Peyer's patch (tissue), 4 donors: ENCODE results near the gene RSPH10B2.
"Not testable (repeated sequence)": the region's sequence is repeated elsewhere in the genome, so short reads cannot be mapped to it uniquely, and the experiment has no call there.

Experiments
- POLR2A ChIP-seq, 2 donors: fragments of 450-650 bp; IDR thresholded peaks; one replicate each; pipeline ENCODE4 v1.5.1; 2017; ENCODE audit warnings: antibody characterized with exemption in 2 of 2, mild to moderate bottlenecking in 2 of 2, moderate library complexity in 2 of 2
- TF ChIP-seq, protein P1 (sequence below), 6 experiments: fragments of 450-650 bp in 4 of 6; fragments of 200-600 bp in 2 of 6; sonication (generic) in 1 of 6; IDR thresholded peaks; one replicate each; pipeline ENCODE4 v1.5.1; 2017 to 2019; ENCODE audit warnings: antibody characterized with exemption in 6 of 6, mild to moderate bottlenecking in 3 of 6, moderate library complexity in 1 of 6

DNA sequence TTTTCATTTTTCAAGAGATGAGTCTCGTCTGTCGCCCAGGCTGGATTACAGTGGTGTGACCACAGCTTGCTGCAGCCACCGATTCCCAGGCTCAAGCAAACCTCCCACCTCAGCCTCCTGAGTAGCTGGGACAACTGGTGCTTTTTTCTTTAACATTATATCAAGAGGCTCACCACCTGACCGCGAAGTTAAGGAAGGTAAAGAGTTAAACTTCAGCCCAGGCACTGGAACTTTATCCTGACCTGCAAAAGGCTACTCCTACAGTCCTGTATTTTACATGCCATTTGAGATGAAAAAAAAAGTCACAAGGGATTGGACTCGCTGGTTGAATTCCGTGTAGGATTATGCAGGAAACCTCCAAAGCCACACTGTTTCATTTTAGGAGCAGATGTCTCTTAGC is 61.6 kb downstream of the RSPH10B2 start:
- TF ChIP-seq, protein P1, sequence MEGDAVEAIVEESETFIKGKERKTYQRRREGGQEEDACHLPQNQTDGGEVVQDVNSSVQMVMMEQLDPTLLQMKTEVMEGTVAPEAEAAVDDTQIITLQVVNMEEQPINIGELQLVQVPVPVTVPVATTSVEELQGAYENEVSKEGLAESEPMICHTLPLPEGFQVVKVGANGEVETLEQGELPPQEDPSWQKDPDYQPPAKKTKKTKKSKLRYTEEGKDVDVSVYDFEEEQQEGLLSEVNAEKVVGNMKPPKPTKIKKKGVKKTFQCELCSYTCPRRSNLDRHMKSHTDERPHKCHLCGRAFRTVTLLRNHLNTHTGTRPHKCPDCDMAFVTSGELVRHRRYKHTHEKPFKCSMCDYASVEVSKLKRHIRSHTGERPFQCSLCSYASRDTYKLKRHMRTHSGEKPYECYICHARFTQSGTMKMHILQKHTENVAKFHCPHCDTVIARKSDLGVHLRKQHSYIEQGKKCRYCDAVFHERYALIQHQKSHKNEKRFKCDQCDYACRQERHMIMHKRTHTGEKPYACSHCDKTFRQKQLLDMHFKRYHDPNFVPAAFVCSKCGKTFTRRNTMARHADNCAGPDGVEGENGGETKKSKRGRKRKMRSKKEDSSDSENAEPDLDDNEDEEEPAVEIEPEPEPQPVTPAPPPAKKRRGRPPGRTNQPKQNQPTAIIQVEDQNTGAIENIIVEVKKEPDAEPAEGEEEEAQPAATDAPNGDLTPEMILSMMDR (IDR thresholded peaks at IDR 0.05), result not testable (repeated sequence)
- TF ChIP-seq POLR2A (IDR thresholded peaks at IDR 0.05), result not testable (repeated sequence)
